ENCODE measurements around the gene ABCD3.
"Not testable (repeated sequence)": the region's sequence is repeated elsewhere in the genome, so short reads cannot be mapped to it uniquely, and the experiment has no call there.

Gene ABCD3

DNA sequence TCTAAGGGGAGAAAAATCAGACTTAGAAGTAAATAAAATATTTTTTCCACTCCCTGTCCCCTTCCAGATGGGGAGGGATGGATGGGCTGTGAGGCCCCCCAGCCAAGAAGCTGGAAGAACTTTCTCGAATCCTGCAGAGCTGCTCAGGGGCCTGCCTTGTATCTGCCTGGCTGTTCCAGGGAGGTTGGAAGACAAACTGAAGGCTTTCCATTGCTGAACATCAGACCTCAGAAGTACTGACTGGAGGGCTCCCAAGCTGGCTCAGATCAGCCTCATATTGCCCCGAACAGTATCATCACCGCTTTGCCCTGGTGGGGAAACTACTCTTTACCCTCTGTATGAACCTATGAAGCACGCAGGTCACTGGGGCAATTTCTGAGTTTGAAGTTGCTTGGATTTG is 135.7 kb downstream of the ABCD3 start:
- DNase-seq, result no peak

DNA sequence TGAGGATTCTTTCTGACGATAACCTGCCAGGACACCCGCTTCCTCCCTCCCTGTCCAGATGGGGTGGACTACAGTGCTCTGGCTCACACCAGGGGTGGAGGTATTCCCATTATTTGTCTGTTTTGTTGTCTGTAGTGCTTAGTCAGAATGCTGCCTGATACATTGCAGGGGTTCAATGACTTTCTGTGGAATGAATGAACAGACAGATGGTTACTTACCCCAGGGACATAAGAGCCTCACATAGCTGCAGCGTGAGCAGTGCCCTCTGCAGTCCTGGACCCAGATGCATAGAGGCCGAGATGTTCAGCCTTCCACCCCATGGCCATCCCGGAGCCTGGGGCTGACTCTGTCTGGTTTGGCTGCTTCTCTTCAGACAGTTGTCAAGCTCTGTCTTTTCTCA is 136.4 kb downstream of the ABCD3 start:
- DNase-seq, result no peak

DNA sequence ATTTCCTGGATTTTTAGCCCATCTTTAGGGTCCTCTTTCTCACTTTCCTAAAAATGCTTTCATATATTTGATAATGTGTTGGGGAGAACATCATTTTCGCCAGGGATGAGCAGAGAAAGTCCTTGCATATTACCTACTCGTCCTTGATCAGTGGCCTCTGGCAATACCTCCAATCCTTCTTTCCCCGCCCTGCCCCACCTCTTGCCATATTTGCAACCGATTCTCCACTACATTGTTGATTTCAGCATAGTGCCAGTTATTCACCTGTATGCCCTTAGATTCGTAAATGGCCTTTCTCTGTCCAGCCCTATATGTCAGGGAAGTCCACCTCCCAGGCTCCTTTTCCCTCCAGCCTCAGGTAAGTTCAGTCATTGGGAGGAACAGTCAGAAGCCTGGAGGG is 136.9 kb downstream of the ABCD3 start:
- no peak for DNase-seq

DNA sequence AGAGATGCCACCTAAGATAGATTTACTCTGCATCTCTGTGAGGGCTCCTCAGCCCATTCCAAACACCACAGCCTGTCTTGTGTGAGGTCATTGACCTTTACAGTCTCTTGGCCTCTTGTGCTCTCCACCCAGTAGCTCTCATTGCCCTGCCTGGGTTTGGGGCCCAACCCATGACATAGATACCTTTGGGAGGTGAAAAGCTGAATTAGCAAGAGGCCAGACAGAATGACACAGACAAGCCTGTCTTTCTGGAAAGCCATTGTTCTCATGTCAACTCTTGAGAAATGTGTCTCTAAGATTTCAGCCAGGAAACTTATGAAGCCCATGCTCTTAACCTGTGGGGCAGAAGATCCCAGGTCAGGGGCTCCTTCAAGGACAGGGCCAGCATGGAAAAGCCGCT is 141.7 kb downstream of the ABCD3 start:
- no peak for DNase-seq

DNA sequence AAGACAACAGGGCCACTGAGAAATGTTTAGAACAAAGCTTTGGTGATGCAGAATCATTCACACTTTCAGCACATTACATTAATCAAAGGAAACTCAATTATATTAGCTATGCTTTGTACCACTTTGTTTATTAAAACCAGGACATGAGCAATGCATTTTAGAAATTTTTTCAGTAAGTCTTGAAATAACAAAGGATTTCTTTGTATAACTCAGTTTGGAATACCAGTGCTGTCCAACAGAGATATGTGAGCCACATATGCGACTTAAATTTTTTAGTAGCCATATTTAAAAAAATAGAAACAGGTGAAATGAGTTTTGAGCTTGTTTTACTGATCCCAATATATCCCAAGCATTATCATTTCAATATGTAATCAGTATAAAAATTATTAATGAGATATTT is 142.1 kb downstream of the ABCD3 start:
- no peak for DNase-seq

- no peak for DNase-seq
These were observed 144.5 kb downstream of the ABCD3 start for GRCh38 chr1:94562519-94563260.

DNA sequence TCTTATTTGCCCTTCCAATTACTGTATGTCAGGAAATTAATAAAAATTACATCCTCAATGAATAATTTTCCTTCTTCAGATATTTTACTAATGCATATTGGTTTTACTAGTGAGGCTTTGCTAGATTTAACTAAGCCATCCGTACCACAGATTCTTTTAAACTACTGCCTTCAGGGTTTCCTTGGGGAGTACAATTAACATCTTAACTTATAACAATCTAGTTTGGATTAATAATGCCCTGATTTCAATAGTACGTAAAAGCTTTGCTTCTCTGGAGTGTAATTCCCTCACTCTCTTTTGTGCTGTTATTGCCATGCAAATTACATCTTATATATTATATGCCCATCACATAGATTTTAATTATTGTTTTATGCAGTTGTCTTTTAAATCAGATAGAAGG is 147.7 kb downstream of the ABCD3 start:
- DNase-seq, result no peak

GRCh38 chr1:94566436-94566835 is 148.2 kb downstream of the ABCD3 start:
- not testable (repeated sequence) for DNase-seq

GRCh38 chr1:94567975-94568607 is 149.9 kb downstream of the ABCD3 start:
- not testable (repeated sequence) for DNase-seq

Measured in activated CD4-positive, alpha-beta T cell treated with anti-CD3 and anti-CD28 coated beads for 48 hours (primary cell).